ENCODE results near the gene EIF3A. TPM values are rescaled to one million over a fixed set of nuclear protein-coding genes. Genes with fewer than 3 reads are reported as not detected.

EIF3A gene
- total and polyA plus RNA-seq, 9 of the 15 experiments (the other 6 are each of a cell fraction or from before 2014, with no cell fraction given), result 19.6 to 163 (median 102) TPM

DNA sequence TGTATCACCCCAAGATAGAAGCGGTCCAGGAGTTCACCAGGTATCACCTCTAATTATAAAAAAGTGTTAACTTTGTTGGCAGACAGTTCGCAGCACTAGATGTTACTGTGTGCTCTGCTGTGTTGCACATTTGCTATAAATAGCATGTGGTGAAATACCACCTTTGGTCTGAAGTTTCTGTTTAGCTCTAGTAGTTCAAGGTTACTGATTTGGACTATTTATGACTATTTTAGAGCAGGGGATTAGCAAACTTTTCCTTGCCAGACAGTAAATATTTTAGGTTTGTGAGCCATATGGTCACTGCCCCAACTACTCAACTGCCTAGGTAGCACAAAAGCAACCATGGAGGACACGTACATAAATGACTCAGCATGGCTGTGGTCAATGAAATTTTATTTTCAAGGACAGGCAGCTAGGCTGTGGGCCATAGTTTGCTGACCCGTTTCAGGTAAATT lies 39.8 kb upstream of the EIF3A start (continued):
- TF ChIP-seq, protein P1, sequence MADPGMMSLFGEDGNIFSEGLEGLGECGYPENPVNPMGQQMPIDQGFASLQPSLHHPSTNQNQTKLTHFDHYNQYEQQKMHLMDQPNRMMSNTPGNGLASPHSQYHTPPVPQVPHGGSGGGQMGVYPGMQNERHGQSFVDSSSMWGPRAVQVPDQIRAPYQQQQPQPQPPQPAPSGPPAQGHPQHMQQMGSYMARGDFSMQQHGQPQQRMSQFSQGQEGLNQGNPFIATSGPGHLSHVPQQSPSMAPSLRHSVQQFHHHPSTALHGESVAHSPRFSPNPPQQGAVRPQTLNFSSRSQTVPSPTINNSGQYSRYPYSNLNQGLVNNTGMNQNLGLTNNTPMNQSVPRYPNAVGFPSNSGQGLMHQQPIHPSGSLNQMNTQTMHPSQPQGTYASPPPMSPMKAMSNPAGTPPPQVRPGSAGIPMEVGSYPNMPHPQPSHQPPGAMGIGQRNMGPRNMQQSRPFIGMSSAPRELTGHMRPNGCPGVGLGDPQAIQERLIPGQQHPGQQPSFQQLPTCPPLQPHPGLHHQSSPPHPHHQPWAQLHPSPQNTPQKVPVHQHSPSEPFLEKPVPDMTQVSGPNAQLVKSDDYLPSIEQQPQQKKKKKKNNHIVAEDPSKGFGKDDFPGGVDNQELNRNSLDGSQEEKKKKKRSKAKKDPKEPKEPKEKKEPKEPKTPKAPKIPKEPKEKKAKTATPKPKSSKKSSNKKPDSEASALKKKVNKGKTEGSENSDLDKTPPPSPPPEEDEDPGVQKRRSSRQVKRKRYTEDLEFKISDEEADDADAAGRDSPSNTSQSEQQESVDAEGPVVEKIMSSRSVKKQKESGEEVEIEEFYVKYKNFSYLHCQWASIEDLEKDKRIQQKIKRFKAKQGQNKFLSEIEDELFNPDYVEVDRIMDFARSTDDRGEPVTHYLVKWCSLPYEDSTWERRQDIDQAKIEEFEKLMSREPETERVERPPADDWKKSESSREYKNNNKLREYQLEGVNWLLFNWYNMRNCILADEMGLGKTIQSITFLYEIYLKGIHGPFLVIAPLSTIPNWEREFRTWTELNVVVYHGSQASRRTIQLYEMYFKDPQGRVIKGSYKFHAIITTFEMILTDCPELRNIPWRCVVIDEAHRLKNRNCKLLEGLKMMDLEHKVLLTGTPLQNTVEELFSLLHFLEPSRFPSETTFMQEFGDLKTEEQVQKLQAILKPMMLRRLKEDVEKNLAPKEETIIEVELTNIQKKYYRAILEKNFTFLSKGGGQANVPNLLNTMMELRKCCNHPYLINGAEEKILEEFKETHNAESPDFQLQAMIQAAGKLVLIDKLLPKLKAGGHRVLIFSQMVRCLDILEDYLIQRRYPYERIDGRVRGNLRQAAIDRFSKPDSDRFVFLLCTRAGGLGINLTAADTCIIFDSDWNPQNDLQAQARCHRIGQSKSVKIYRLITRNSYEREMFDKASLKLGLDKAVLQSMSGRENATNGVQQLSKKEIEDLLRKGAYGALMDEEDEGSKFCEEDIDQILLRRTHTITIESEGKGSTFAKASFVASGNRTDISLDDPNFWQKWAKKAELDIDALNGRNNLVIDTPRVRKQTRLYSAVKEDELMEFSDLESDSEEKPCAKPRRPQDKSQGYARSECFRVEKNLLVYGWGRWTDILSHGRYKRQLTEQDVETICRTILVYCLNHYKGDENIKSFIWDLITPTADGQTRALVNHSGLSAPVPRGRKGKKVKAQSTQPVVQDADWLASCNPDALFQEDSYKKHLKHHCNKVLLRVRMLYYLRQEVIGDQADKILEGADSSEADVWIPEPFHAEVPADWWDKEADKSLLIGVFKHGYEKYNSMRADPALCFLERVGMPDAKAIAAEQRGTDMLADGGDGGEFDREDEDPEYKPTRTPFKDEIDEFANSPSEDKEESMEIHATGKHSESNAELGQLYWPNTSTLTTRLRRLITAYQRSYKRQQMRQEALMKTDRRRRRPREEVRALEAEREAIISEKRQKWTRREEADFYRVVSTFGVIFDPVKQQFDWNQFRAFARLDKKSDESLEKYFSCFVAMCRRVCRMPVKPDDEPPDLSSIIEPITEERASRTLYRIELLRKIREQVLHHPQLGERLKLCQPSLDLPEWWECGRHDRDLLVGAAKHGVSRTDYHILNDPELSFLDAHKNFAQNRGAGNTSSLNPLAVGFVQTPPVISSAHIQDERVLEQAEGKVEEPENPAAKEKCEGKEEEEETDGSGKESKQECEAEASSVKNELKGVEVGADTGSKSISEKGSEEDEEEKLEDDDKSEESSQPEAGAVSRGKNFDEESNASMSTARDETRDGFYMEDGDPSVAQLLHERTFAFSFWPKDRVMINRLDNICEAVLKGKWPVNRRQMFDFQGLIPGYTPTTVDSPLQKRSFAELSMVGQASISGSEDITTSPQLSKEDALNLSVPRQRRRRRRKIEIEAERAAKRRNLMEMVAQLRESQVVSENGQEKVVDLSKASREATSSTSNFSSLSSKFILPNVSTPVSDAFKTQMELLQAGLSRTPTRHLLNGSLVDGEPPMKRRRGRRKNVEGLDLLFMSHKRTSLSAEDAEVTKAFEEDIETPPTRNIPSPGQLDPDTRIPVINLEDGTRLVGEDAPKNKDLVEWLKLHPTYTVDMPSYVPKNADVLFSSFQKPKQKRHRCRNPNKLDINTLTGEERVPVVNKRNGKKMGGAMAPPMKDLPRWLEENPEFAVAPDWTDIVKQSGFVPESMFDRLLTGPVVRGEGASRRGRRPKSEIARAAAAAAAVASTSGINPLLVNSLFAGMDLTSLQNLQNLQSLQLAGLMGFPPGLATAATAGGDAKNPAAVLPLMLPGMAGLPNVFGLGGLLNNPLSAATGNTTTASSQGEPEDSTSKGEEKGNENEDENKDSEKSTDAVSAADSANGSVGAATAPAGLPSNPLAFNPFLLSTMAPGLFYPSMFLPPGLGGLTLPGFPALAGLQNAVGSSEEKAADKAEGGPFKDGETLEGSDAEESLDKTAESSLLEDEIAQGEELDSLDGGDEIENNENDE (IDR thresholded peaks at IDR 0.05; ENCODE audit: low read depth, low read length), result no peak
- peak in 1 of 3 experiments; percentile 51 for TF ChIP-seq YY1 (IDR thresholded peaks at IDR 0.05; ENCODE audit: borderline replicate concordance in 1 of 3, control insufficient read depth in 1 of 3, extremely low read depth in 1 of 3, insufficient read depth in 3 of 3, insufficient read length in 1 of 3, insufficient replicate concordance in 2 of 3, low read depth in 1 of 3, low read length in 2 of 3)
- no peak for TF ChIP-seq PHF8 (IDR thresholded peaks at IDR 0.05; ENCODE audit: borderline replicate concordance, low read length)
- TF ChIP-seq BACH1 (tag; IDR thresholded peaks at IDR 0.05), result peak; percentile 29; the same call in 1 of the 2 replicates
- TF ChIP-seq MAFG (tag; conservative IDR thresholded peaks at IDR 0.05), result peak; percentile 55
- TF ChIP-seq RBM34 (IDR thresholded peaks at IDR 0.05; ENCODE audit: borderline replicate concordance, insufficient read depth, low read length), result no peak
- TF ChIP-seq SRSF1 (IDR thresholded peaks at IDR 0.05; ENCODE audit: low read depth, low read length), result no peak
- peak; percentile 56 for TF ChIP-seq FOSL1 (tag; conservative IDR thresholded peaks at IDR 0.05)
- TF ChIP-seq ZNF174 (CRISPR knock-in tag; IDR thresholded peaks at IDR 0.05), result no peak

All from K562 (cell line).